Epithelial cell of esophagus (primary cell): ENCODE results near the gene TBC1D10A.

Experiments
- DNase-seq: peaks from one replicate; pipeline ENCODE4 v3.0.0; 2010; ENCODE audit warnings: low read depth
- H3K4me3 ChIP-seq: 2 replicates; pipeline ENCODE4 v1.5.1; 2011; ENCODE audit warnings: mild to moderate bottlenecking, low read length, control low read depth
- CTCF ChIP-seq: IDR thresholded peaks from 2 replicates; pipeline ENCODE4 v1.5.1; 2011; ENCODE audit warnings: low read depth, mild to moderate bottlenecking, low read length, control low read depth, inconsistent platforms; ENCODE audit not compliant: insufficient read depth; ENCODE audit errors: missing control alignments

Gene TBC1D10A

GRCh38 chr22:30314915-30315314 is 11.8 kb downstream of the TBC1D10A start:
- TF ChIP-seq CTCF: no peak
- no peak overlapping the region for H3K4me3 ChIP-seq
- peak; percentile 56 for DNase-seq

- TF ChIP-seq CTCF: no peak
- H3K4me3 ChIP-seq: no peak overlapping the region
- DNase-seq: peak; percentile 65
Measured at GRCh38 chr22:30313527-30314363, 13.0 kb downstream of the TBC1D10A start.

GRCh38 chr22:30312053-30312452 is 14.7 kb downstream of the TBC1D10A start:
- TF ChIP-seq CTCF: no peak
- peak; percentile 96 for DNase-seq
- no peak overlapping the region for H3K4me3 ChIP-seq

- no peak overlapping the region for H3K4me3 ChIP-seq
- DNase-seq: no peak
- no peak for TF ChIP-seq CTCF
Measured at GRCh38 chr22:30310881-30311771, 15.6 kb downstream of the TBC1D10A start.

- DNase-seq: peak; percentile 85
- no peak for TF ChIP-seq CTCF
- no peak overlapping the region for H3K4me3 ChIP-seq
Measured at GRCh38 chr22:30309951-30310741, 16.6 kb downstream of the TBC1D10A start.

GRCh38 chr22:30308518-30309230 is 18.1 kb downstream of the TBC1D10A start:
- no peak for TF ChIP-seq CTCF
- DNase-seq: peak; percentile 78
- H3K4me3 ChIP-seq: no peak overlapping the region
